Choroid plexus epithelial cell (primary cell): ENCODE data around the gene SAE1.

Experiments
- DNase-seq: peaks from one replicate; pipeline ENCODE4 v3.0.0-alpha.2; 2010; ENCODE audit warnings: low read depth
- H3K4me3 ChIP-seq: 2 replicates; pipeline ENCODE4 v1.5.1; 2011; ENCODE audit warnings: low read depth, mild to moderate bottlenecking, control low read depth, low read length, moderate library complexity
- CTCF ChIP-seq: conservative IDR thresholded peaks from 2 replicates; pipeline ENCODE4 v1.5.1; 2011; ENCODE audit warnings: low read depth, mild to moderate bottlenecking, control low read depth, inconsistent platforms, low read length, moderate library complexity

SAE1 gene

GRCh38 chr19:47130589-47131227, at the start of gene SAE1:
Gene SAE1, plus strand, starts transcription at chr19:47130835. Its CDS starts 96 bp downstream, at chr19:47130931.
- peak; percentile 47 for TF ChIP-seq CTCF
- DNase-seq: peak; percentile 99
- peak within 1 kb of the TSS; percentile 98 for H3K4me3 ChIP-seq

- no peak overlapping the region for H3K4me3 ChIP-seq
- TF ChIP-seq CTCF: no peak
- no peak for DNase-seq
Observed at GRCh38 chr19:47081095-47081494, 49.5 kb upstream of the SAE1 start.

- no peak for DNase-seq
- H3K4me3 ChIP-seq: no peak overlapping the region
- TF ChIP-seq CTCF: no peak
Observed at GRCh38 chr19:47082493-47082892, 48.1 kb upstream of the SAE1 start.

- H3K4me3 ChIP-seq: no peak overlapping the region
- TF ChIP-seq CTCF: no peak
Observed at GRCh38 chr19:47084879-47085439, 45.7 kb upstream of the SAE1 start.

GRCh38 chr19:47086280-47086679, 44.4 kb upstream of the SAE1 start:
- H3K4me3 ChIP-seq: no peak overlapping the region
- no peak for DNase-seq
- no peak for TF ChIP-seq CTCF

More at GRCh38 chr19:47084879-47085439, 45.7 kb upstream of the SAE1 start:
- DNase-seq: no peak

GRCh38 chr19:47089767-47090350, 40.8 kb upstream of the SAE1 start:
- DNase-seq: no peak
- no peak overlapping the region for H3K4me3 ChIP-seq
- no peak for TF ChIP-seq CTCF

- peak; percentile 35 for DNase-seq
- no peak for TF ChIP-seq CTCF
- no peak overlapping the region for H3K4me3 ChIP-seq
Observed at GRCh38 chr19:47093254-47093653, 37.4 kb upstream of the SAE1 start.
